Endothelial cell of umbilical vein (primary cell): ENCODE results near the gene HIGD1A. TPM values are rescaled to one million over a fixed set of nuclear protein-coding genes. Genes with fewer than 3 reads are reported as not detected.

Source experiments
- BruUV-seq: library from RNA; stranded (reverse); fragments of 400-500 nt; replicated peaks from 2 replicates; lab custom pipeline; 2021; lab: Mats Ljungman, UMichigan
- CTCF ChIA-PET: fragments of 300-600, 350-600 bp; sonication (Branson Sonifier 250); formaldehyde crosslinking; loops from one replicate; lab custom pipeline; 2021; ENCODE audit warnings: antibody characterized with exemption, inconsistent platforms; lab: Charles Lee
- POLR2A ChIA-PET: fragments of 300-600, 350-600 bp; sonication (Branson Sonifier 250); formaldehyde crosslinking; loops from one replicate; lab custom pipeline; 2021; ENCODE audit warnings: antibody characterized with exemption, inconsistent platforms; lab: Charles Lee
- DNase-seq: peaks from one replicate; pipeline ENCODE4 v3.0.0-alpha.2; 2011; ENCODE audit warnings: low read depth, low spot score
- FAIRE-seq: peaks from 2 replicates; lab custom pipeline; 2011; peaks lifted over from hg19 to GRCh38; lab: Jason Lieb, UNC
- H2AFZ ChIP-seq: 2 replicates; pipeline ENCODE4 v1.6.0; 2012; ENCODE audit warnings: low read depth, low read length, control low read depth, inconsistent platforms
- H3K27ac ChIP-seq: 2 replicates; pipeline ENCODE4 v1.5.1; 2011; ENCODE audit warnings: low read depth, mild to moderate bottlenecking, control low read depth, low read length, moderate library complexity; ENCODE audit not compliant: insufficient read depth
- H3K27me3 ChIP-seq, 2 experiments: 2 replicates each; pipeline versions ENCODE4 v1.6.0 to v1.6.1; 2011; ENCODE audit warnings: low read length in 2 of 2, mixed read lengths in 1 of 2; ENCODE audit not compliant: control insufficient read depth in 2 of 2, insufficient read depth in 2 of 2
- H3K36me3 ChIP-seq, 2 experiments: 2 replicates in 1 of 2; 3 replicates in 1 of 2; pipeline ENCODE4 v1.5.1; 2011; ENCODE audit warnings: low read length in 2 of 2, mild to moderate bottlenecking in 1 of 2, moderate library complexity in 1 of 2; ENCODE audit not compliant: control insufficient read depth in 2 of 2, insufficient read depth in 2 of 2; ENCODE audit errors: extremely low read depth in 1 of 2
- H3K4me1 ChIP-seq: 3 replicates; pipeline ENCODE4 v1.5.1; 2011; ENCODE audit warnings: mild to moderate bottlenecking, low read length; ENCODE audit not compliant: control insufficient read depth, insufficient read depth; ENCODE audit errors: extremely low read depth
- H3K4me2 ChIP-seq: 2 replicates; pipeline ENCODE4 v1.6.1; 2011; ENCODE audit warnings: low read length, control low read depth, mixed read lengths; ENCODE audit not compliant: insufficient read depth
- H3K4me3 ChIP-seq, 3 experiments: fragments of 200-600 bp in 1 of 3; sonication (generic), shearing (Covaris generic) in 1 of 3; replicated peaks in 1 of 3; 2 replicates each; pipeline ENCODE4 v1.5.1; 2011 to 2016; ENCODE audit warnings: control low read depth in 3 of 3, low read length in 3 of 3, mild to moderate bottlenecking in 2 of 3, inconsistent platforms in 1 of 3, low read depth in 1 of 3, moderate library complexity in 1 of 3; ENCODE audit not compliant: insufficient read depth in 1 of 3
- H3K79me2 ChIP-seq: 2 replicates; pipeline ENCODE4 v1.6.0; 2012; ENCODE audit warnings: low read length, inconsistent platforms; ENCODE audit not compliant: control insufficient read depth, insufficient read depth
- H3K9ac ChIP-seq: replicated peaks from 2 replicates; pipeline ENCODE3; 2011; ENCODE audit warnings: low read length, control low read depth; ENCODE audit not compliant: insufficient read depth; ENCODE audit errors: extremely low read depth
- H3K9me1 ChIP-seq: replicated peaks from 3 replicates; pipeline ENCODE4 v1.6.0; 2011; ENCODE audit warnings: mild to moderate bottlenecking, low read length; ENCODE audit not compliant: control insufficient read depth, insufficient read depth; ENCODE audit errors: extremely low read depth
- H3K9me3 ChIP-seq: replicated peaks from 2 replicates; pipeline ENCODE4 v1.5.1; 2012; ENCODE audit warnings: low read length, inconsistent platforms; ENCODE audit not compliant: control insufficient read depth, insufficient read depth
- H4K20me1 ChIP-seq: replicated peaks from 2 replicates; pipeline ENCODE3; 2011; ENCODE audit warnings: mild to moderate bottlenecking, low read length; ENCODE audit not compliant: control insufficient read depth, insufficient read depth; ENCODE audit errors: extremely low read depth
- CTCF ChIP-seq, 2 donors: IDR thresholded peaks; 1 replicate in 1 of 2; 2 replicates in 1 of 2; pipeline ENCODE4 v1.5.1; 2011; ENCODE audit warnings: low read length in 2 of 2, mild to moderate bottlenecking in 2 of 2, moderate library complexity in 2 of 2, control low read depth in 1 of 2, inconsistent platforms in 1 of 2, low read depth in 1 of 2; ENCODE audit not compliant: insufficient read depth in 1 of 2; ENCODE audit errors: extremely low read depth in 1 of 2
- EZH2 ChIP-seq: IDR thresholded peaks from 2 replicates; pipeline ENCODE4 v1.6.1; 2012; ENCODE audit warnings: borderline replicate concordance, low read depth, mild to moderate bottlenecking, moderate library complexity, low read length, inconsistent platforms; ENCODE audit not compliant: severe bottlenecking
- FOS ChIP-seq: IDR thresholded peaks from 2 replicates; pipeline ENCODE4 v1.6.1; 2011; ENCODE audit warnings: mild to moderate bottlenecking, low read length, moderate library complexity, borderline replicate concordance; ENCODE audit not compliant: insufficient read depth
- JUN ChIP-seq: IDR thresholded peaks from 2 replicates; pipeline ENCODE4 v1.6.1; 2011; ENCODE audit warnings: borderline replicate concordance, low read depth; ENCODE audit not compliant: insufficient read length, insufficient read depth
- MAX ChIP-seq: IDR thresholded peaks from 2 replicates; pipeline ENCODE4 v1.6.1; 2011; ENCODE audit not compliant: insufficient read depth, insufficient read length
- POLR2A ChIP-seq: IDR thresholded peaks from 2 replicates; pipeline ENCODE4 v1.6.1; 2012; ENCODE audit warnings: low read depth, mild to moderate bottlenecking, control low read depth, low read length
- POLR2AphosphoS5 ChIP-seq: IDR thresholded peaks from 2 replicates; pipeline ENCODE4 v1.6.1; 2012; ENCODE audit warnings: low read depth, mild to moderate bottlenecking, control low read depth, low read length, moderate library complexity; ENCODE audit not compliant: insufficient read depth
- dilution Hi-C: fragments of 300-500 bp; cut with MboI; formaldehyde crosslinking; loops from one replicate; pipeline ENCODE4 v1.15.0; 2019; ENCODE audit warnings: low sequenced_read_pairs; ENCODE audit not compliant: extremely low pct_ligation_motif_present
- intact Hi-C: fragments of 100-400 bp; cut with micrococcal nuclease; formaldehyde crosslinking; loops from one replicate; pipeline ENCODE4 v1.10.0; 2022
- polyA plus RNA-seq, 4 experiments: library from polyadenylated mRNA; depleted of rRNA in 3 of 4; stranded (reverse) in 3 of 4; unstranded in 1 of 4; fragments of >200 nt; gene quantifications; 2 replicates each; pipeline versions ENCODE4 v1.2.1 to v1.2.3, GENCODE V29; 2011 to 2012; ENCODE audit warnings: missing spikeins in 1 of 4
- total RNA-seq: library from RNA; stranded (reverse); gene quantifications from 2 replicates; pipeline ENCODE4 v1.2.3, GENCODE V29; 2021

HIGD1A gene
- total and polyA plus RNA-seq, 2 donors (not counting 3 experiments of a cell fraction or from before 2014, with no cell fraction given) = 59.5 to 68.9 TPM

- ChIA-PET POLR2A (no interaction called here), CTCF (interaction anchor here (1.8 kb wide), 1 partner anchor 11 kb away, joined by 7 read pairs; no protein-coding TSS in a partner anchor)
- Histone ChIP-seq H4K20me1 (no peaks in the 10 kb centered on the region), H2AFZ (no peak overlapping the region), H3K27me3 (no peaks in the 10 kb centered on the region), H3K27ac (no peak overlapping the region), H3K4me2 (no peak overlapping the region), H3K4me1 (peaks cover 11% of the 10 kb centered on the region), H3K9me1 (no peaks in the 10 kb centered on the region), H3K79me2 (peaks cover 57% of the 10 kb centered on the region), H3K9me3 (no peaks in the 10 kb centered on the region), H3K36me3 (no peaks in the 10 kb centered on the region), H3K9ac (no peak overlapping the region), H3K4me3 (no peak overlapping the region)
- BruUV-seq = no TSS peak
- DNase-seq (no peak), FAIRE-seq (no peak)
- dilution Hi-C loops = no loop called here
- intact Hi-C loops = no loop called here
- TF ChIP-seq CTCF (IDR thresholded peaks at IDR 0.05; ENCODE audit: extremely low read depth in 1 of 2, insufficient read depth in 1 of 2, low read depth in 1 of 2, low read length in 2 of 2) (no peak), MAX (no peak), FOS (no peak), POLR2AphosphoS5 (no peak), EZH2 (no peak), JUN (no peak), POLR2A (no peak)
Measured at GRCh38 chr3:42799376-42799775, 4.9 kb downstream of the HIGD1A start.
